GM19043 (cell line): ENCODE measurements around the gene MAGI2.

Source experiments
- ATAC-seq: cut with Tn5 transposase; IDR thresholded peaks from one replicate; pipeline ENCODE4 v1.9.1; 2021; ENCODE audit warnings: low read depth; ENCODE audit not compliant: unreplicated experiment

The MAGI2 gene

GRCh38 chr7:79282070-79282694, 171.3 kb downstream of the MAGI2 start:
- ATAC-seq = no peak

GRCh38 chr7:79281426-79281825, 172.0 kb downstream of the MAGI2 start:
- ATAC-seq = no peak

GRCh38 chr7:79272938-79273337, 180.5 kb downstream of the MAGI2 start:
- ATAC-seq = no peak

- no peak for ATAC-seq
These were observed 181.3 kb downstream of the MAGI2 start for GRCh38 chr7:79272066-79272669.

- no peak for ATAC-seq
These were observed 184.7 kb downstream of the MAGI2 start for GRCh38 chr7:79268730-79269129.

GRCh38 chr7:79258826-79259225, 194.6 kb downstream of the MAGI2 start:
- ATAC-seq = no peak

GRCh38 chr7:79257959-79258358, 195.5 kb downstream of the MAGI2 start:
- no peak for ATAC-seq

- no peak for ATAC-seq
These were observed 207.7 kb downstream of the MAGI2 start for GRCh38 chr7:79245623-79246249.

- ATAC-seq = no peak
These were observed 209.0 kb downstream of the MAGI2 start for GRCh38 chr7:79244482-79244881.

- no peak for ATAC-seq
These were observed 212.0 kb downstream of the MAGI2 start for GRCh38 chr7:79241288-79242060.

- no peak for ATAC-seq
These were observed 213.1 kb downstream of the MAGI2 start for GRCh38 chr7:79240413-79240812.

- ATAC-seq = no peak
These were observed 217.0 kb downstream of the MAGI2 start for GRCh38 chr7:79236352-79237028.

GRCh38 chr7:79227044-79227443, 226.4 kb downstream of the MAGI2 start:
- no peak for ATAC-seq

- ATAC-seq = no peak
These were observed 232.3 kb downstream of the MAGI2 start for GRCh38 chr7:79221211-79221610.

- no peak for ATAC-seq
These were observed 235.4 kb downstream of the MAGI2 start for GRCh38 chr7:79217976-79218626.

GRCh38 chr7:79217468-79217867, 236.0 kb downstream of the MAGI2 start:
- no peak for ATAC-seq

- no peak for ATAC-seq
These were observed 237.2 kb downstream of the MAGI2 start for GRCh38 chr7:79216236-79216635.

GRCh38 chr7:79212334-79212733, 241.1 kb downstream of the MAGI2 start:
- no peak for ATAC-seq

GRCh38 chr7:79211724-79212123, 241.7 kb downstream of the MAGI2 start:
- no peak for ATAC-seq

GRCh38 chr7:79199961-79200360, 253.5 kb downstream of the MAGI2 start:
- no peak for ATAC-seq
